Stimulated activated CD4-positive, alpha-beta T cell treated with anti-CD3 and anti-CD28 coated beads, TNF-alpha, amount 100 ng/mL, for 24 hours (primary cell): ENCODE data around the gene EOLA1.
"Not testable (repeated sequence)": the region's sequence is repeated elsewhere in the genome, so short reads cannot be mapped to it uniquely, and the experiment has no call there.

Source experiments
- DNase-seq, 3 experiments: peaks; one replicate each; pipeline ENCODE4 v3.0.0-alpha.2; 2020; ENCODE audit warnings: low read depth in 3 of 3

EOLA1 gene

DNA sequence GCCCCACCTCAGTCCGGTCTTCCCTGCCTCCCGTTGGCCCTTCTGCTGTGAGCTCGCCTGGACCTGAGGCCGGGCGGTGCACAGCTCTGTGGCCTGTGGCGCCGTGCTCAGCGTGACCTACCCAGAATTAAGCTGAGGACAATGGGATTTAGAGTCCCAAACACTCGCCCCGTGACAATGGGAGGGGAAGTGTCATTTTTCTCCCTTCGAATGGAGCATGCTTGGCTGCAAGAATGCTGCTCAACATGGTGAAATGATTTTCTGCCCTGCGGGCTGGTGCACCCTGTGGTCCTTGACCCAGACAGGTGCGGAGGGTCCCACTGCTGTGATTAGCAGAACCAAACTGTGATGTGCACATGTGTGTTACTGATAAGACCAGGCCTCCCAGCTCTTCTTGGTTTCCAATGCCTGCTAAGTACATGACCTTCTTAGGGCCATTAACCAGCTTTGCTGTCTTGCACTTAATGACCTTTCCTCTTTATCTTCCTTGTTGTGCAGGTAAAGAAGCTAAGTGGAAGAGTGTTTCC, 772 bp downstream of the EOLA1 start:
- no peak for DNase-seq

DNA sequence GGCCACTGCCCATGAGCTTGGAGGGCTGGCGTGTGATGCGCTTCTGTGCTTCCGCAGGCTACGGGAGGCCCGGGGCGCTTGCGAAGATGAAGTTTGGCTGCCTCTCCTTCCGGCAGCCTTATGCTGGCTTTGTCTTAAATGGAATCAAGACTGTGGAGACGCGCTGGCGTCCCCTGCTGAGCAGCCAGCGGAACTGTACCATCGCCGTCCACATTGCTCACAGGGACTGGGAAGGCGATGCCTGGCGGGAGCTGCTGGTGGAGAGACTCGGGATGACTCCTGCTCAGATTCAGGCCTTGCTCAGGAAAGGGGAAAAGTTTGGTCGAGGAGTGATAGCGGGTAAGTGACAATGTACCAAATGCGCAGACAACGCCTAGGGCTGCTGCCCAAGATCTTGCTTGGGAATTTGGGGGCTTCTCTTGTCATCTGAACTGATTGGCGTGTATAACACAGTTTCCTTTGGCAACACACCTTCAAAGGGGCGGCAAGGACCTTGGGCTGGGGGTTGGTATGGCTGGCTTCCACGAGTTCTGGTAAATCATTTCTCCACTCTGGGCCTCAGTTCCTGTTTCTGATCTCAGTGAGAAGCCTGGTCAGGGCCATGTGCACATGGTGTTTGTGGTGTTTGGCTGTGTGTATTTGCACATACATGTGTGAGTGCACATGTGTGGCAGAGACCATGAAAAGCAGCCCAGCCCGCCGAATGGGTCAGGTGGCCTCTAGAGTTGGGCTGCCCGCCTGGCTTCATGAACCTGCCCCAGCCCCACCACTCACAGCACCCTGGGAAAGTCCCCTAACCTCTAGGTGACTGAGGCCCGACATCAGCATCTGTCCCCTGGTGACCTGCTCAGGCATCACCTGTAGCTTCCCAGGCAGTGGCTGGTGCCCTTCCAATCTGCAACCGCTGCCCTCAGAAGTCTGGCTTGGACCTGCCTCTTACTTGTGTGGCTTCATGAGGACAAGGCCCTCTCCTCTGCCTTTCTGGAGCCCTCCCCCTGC, 5.0 kb downstream of the EOLA1 start:
- DNase-seq = not testable (repeated sequence)

DNA sequence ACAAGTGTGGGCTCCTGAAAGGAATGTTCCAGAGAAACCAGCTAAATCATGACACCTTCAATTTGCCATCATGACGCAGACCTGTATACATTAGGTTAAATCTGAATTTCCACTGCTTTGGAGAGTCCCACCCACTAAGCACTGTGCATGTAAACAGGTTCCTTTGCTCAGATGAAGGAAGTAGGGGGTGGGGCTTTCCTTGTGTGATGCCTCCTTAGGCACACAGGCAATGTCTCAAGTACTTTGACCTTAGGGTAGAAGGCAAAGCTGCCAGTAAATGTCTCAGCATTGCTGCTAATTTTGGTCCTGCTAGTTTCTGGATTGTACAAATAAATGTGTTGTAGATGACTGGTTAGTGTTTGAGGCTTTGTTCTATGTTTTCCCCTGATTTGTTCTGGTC, 6.2 kb downstream of the EOLA1 start:
- DNase-seq = not testable (repeated sequence)

DNA sequence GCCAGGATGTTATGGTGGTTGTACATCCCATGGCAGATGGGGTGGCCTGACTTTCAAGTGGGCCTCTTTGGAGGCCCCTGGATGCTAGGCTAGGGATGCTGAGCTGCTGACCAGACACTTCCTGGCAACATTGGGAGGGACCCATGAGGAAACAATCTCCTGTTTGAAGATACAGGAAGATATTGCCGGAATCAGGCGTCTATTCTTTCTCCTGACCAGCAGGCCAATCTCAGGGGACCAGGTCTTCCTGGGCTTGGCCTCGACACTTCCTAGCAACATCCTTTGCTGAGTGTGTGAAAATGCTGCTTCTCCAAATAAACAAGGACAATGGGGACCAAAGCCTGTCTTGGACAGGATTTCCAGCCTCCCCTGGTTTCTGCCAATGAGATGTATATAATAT, 7.0 kb downstream of the EOLA1 start:
- DNase-seq = not testable (repeated sequence)

DNA sequence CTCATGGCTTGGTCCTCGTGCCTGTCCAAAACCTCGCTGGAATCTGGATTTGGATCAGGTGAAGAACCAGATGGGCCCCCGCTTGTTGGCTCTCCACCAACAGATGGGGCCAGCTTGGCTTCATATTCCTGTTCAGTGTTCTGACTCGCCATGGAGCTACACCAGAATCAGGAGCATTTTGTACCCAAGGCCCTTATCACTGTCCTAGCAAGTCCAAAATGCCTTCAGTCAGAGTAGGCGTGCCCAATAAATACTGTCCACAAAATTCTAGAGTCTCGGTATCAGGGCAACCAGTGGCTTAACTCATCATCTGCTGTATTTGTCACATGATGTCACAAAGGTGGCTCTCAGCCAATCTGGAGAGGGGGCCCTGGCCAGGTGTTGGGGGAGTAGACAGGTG, 8.9 kb downstream of the EOLA1 start, which contains the start of gene HSFX3:
Gene HSFX3, minus strand, starts transcription at position 224 of the 400 bp plus-strand sequence. Its CDS starts 72 bp downstream, at position 152.
- DNase-seq = not testable (repeated sequence)

DNA sequence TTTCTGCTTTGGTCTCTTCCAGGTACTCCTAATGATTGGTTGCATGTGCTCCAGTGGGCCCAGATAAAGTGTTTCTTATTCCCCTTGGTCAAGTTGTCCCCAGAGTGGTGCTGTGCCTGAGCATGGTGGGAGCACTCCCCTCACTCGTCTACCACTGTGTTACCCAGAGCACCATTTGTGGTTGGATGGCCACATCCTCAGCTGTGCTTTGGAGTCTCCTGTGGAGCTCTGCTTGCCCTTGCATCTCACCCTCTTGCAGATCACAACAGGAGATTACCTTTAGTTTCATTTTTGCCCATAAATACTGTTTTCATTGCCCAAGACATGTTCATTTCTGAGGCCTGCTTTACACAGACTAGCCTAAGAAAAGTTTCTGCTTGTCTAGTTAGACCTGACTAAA, 9.6 kb downstream of the EOLA1 start:
- DNase-seq = not testable (repeated sequence)

DNA sequence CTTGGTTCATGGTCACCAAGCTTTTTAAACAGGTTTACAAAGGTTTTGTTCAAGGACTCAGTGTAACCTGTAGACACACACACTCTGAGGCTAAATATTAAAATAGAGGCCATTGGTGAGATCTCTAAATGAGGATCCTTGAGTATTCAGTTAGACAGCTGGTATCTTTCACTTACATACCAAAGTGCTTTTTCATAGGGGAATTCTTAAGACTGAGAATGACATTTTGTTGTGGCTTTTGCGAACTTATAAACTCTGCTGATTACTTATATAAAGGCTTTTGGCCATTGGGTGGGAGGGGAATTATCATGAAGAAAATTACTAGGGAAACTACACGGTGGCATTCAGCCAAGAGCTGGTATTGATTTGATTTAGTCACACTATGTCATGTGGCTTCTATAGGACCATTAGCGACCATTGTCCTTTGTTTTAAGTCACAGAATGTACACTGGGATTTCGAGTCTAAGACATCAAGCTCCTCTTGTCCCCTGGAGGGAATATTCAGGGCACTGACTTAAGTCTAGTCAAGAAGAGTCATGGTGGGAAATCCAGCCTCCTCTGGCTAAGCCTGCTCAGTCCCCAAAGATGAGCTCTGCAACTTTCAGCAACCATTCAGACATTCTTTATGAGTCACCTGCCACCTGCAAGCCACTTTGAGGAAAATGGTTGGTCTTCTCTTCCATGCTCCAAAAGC, 10.6 kb downstream of the EOLA1 start:
- not testable (repeated sequence) for DNase-seq

DNA sequence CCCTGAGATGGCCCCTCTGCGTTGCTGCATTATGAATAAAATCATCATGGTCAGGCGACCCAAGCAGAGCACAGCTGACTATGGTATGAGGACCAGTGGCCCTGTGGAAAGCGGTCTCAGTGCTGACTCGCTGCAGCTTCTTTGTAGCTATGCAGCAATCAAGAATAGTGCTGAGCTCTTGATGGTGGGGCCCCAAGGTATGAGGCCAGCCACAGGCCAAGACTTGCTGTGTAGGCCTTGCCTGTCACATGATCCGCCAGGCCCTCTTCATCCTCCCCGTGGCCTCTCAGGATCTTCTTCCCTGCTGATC, 11.1 kb downstream of the EOLA1 start:
- not testable (repeated sequence) for DNase-seq

DNA sequence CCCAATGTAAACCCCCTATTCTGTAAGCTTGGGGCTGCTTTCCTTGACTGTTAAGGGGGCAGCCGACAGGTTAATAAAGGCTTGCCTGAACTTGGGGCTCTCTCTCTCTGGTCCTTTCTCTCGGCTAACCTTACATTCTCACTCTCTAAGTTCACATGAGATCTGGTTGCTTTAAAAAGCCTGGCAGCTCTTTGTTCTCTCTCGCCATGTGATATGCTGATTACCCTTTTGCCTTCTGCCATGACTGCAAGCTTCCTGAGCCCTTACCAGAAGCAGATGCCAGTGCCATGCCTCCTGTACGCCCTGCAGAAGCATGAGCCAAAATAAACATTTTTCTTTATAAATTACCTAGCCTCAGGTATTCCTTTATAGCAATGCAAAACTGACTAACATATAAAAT, 14.4 kb downstream of the EOLA1 start:
- DNase-seq = not testable (repeated sequence)

DNA sequence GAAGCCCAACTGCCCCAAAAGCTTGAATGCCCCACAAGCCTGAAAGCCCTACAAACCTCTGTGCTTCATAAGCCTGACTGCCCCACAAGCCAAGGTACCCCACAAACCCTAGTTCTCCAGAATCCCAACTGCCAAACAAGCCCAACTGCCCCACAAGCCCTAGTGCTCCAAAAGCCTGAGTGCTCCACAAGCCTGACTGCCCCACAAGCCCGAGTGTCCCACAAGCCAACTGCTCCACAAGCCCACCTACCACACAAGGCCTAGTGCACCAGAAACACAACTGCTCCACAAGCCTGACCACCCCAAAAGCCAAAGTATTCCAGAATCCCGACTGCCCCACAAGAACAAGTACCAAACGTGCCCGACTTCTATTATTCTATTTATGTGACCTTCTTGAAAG, 22.5 kb downstream of the EOLA1 start:
- DNase-seq = no peak

DNA sequence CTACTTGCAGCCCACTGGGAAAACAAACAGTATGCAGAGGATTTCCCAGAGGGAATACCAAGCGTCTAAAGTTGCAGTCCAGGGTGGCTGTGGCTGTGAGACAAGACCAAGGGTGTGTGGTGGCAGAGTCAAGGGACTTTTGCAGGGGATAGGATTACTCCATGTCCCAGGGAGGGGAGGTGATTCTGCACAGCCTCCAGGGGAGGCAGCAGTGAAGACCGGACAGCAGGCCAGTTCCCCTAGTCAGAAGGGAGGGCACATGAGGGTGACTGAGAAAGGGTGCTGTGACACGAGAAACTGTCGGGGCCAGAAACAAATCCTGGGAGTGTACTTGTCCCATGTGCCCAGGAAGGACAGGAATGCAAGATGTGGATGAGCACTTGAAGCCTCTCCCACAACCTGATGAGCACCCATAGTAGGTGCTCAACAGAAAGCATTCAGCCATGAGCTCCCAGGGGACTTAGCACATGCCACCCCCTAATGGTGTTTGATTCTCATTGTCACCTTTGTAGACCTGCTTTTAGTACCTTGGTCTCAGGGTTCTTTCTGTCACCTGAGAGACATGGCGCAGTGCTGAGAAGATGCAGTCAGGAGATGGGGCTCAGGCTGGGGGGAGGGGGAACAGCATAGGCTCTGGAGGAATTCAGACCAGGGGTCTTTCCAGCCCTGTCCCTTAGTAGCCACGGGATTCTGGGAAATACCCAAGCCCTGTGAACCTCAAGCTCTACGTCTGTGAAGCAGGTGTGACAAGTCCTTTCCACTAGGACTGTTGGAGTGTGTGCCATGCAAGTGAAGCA, 27.0 kb downstream of the EOLA1 start:
- no peak for DNase-seq

DNA sequence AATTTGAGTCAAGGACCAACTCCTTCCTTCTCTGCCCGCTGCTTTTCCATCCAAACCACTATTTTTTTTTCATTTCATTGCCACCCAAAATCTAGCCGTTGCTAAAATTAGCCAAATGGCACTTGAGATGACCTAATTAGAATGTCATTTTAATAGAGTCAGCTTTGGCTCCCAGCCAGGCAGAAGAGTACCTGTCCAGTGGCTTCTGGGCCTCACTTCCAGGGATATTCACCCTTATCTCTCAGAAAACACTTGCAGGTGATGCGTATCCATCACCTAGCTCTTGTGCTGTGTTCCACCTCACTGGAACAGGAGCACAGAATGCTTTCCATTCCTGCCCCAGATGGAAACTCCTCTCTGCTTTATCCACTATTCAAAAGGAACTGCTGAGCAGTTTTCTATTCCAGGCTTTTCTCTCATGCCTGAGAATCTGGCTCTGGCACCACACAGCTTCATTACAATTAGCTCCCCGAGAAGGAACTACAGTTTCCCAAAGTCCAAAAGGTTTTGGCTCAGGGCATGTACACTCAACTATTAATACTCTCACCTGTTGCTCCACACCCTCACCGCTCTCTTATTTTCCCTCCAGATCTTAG, 28.0 kb downstream of the EOLA1 start:
- DNase-seq = no peak

DNA sequence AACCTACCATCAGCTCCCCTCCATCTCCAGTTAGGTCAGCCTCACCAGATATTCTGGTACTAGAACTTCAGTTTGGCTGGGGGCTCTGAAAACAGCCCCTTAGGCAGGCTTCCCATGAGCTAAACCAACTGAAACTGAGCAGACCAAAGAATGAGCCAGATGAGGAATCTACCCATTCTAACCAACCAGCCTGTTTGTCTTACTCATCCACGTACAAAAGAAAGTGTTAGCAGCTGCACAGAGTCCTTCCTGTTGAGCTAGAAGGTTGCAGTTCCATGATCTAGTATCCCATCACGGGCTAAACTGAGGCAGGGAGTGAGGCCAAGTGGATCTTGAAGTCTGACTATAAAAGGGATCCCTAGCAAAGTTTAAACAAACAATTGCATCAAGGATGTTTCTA, 29.0 kb downstream of the EOLA1 start:
- no peak for DNase-seq

DNA sequence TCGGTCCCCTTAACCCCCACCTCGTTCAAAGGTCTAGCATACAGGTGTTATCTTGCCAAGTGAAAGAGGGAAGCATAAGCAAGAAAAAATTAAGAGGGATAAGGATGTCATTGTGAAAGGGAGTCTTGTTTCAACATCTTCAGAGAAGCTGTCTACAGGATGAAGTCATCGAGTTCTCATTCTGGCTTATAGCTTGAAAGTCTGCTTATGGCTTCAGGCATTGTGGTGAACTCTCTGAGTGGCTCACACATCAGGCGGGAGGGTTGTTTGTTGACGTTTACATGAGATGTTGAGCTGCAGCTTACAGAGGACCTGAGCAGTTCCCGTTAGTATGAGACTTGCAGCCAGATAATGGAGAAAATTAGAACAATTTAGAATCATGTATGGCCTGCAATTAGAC, 29.9 kb downstream of the EOLA1 start:
- DNase-seq = no peak

DNA sequence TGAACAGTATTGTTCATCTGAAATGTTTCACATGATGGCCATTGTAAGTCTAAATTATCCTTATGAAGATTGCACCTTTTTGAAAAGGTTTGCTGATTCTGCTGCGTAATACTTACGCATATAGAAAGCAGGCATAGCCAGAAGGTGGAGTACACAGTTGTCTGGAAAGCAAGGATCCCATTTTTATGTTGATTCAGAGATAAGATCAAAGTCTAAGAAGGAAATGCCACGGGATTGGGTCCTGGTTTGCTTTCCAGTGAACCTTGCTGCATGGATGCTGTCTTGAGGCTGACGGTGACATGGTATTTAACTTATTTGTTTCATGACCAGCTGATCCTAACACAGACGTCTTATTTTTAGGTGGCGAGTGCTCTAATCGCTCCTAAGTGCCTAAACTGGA, 31.0 kb downstream of the EOLA1 start:
- no peak for DNase-seq

DNA sequence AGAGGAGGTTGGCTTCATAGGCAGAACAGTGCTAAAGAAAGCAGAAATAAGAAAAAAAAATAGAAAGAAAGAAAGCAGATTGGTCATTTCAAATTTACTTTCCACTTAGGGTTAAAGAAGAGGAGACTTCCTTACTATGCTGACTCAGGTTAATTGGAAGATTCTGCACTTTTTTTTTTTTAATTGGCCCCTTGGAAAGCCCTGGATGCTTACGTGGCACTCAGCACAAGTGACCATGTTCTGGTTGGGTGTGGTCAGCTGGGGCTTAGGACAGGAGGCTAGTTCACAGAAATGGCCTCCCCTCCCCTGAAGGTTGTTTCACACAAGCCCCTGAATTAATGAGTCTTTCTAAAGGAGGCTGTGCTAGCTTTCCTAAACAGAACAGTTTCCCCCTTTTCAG, 31.9 kb downstream of the EOLA1 start:
- DNase-seq = no peak

DNA sequence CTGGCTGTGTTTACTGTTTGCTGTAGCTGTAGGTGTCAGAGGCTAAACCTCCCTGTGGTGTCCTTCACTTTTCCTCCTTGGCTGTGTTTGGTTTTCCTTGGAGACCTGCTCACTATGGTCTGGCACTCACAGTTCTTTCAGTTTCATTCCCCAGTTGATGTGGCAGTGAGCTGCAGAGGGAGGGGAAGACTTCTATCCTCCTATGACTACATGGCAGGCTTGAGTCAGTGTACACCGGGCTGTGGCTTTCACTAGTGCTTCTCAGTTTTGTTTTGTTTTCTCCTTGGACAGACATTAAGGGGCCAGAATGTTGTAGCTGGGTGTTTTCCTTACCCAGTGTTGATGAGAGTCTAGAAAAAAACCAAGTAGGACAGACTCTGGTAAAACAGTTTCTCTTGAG, 32.6 kb downstream of the EOLA1 start:
- DNase-seq = not testable (repeated sequence)

DNA sequence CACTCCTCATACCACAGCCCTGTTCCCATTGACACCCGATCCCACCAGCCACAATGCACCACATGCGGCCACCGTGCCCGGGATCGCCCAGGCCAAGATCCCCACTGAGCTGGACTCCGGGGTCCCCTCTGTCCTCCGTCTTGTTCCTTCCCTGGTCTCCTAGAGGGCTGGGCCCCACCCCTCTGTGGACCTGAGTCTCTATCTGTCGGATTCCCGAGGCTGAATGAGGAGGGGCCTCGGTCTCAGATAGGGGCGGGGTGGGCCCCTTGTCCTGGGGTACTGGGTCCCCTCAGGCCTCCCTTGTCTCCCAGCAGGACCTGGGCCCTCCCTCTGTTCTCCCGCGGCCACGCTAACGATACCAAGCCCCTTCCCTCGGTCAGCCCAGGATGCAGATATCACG, 44.8 kb downstream of the EOLA1 start:
- DNase-seq = not testable (repeated sequence)

DNA sequence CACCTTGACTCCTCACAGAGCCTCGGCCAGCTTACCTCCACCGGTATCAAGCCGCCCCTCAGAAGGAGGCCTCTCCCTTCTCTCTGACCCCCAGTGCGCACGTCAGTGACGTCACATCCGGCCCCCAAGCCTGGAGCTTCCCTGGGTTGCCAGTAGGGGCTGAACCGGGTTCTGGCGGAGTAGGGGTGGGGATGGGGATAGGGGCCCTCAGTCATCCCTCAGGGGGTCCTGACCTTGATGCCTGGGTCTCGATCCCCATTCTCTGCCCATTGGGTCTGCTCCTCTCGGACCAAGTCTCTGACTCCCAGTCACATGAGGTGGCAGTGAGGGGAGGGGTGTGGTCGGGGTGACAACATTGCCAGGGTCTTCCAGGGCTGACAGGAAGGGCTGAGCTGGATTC, 46.5 kb downstream of the EOLA1 start, which contains the start of gene MAGEA9B:
Gene MAGEA9B, minus strand, starts transcription at position 101 of the 400 bp plus-strand sequence. CDS start 4,280 bp downstream, outside the sequence.
- DNase-seq = not testable (repeated sequence)

DNA sequence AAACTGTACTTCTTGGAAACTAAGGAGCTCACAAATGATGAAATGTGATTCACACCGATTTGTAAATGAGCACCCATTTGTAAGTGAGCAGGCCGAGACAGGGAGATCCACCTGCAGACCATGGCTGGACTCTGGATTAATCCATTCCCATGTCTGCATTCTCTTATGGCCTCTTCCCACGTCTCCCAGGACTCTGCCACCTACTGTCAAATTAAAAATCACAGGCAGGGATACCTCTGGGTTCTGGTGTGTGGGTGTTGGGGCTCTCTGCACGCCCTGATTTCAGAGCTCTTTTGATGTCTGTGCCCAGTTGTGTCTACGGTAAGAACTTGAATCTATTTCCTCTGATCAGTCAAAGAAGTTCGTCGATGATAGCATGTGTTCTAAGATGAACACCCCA, 50.2 kb downstream of the EOLA1 start:
- DNase-seq = not testable (repeated sequence)

DNA sequence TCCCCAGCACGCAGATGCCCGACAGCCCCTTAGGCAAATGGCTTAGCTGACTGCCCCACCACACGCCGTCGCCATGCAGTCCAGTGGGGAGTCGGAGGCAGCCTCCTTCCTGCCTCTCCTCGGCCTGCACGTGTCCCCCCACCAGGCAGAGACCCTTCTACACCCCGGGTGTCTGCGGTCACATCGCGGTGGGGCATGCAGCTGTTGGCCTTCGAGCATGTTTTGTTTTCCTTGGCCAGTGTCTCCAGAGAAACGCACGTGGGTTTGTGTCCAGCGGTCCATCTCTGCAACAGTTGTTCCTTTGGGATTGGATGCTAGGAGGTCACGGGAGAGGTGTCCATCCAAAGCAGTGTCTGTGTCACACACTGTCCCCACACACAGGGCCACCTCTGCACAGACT, 54.4 kb downstream of the EOLA1 start, which contains the start of gene HSFX2:
Gene HSFX2, minus strand, starts transcription at position 101 of the 400 bp plus-strand sequence. CDS start 614 bp downstream, outside the sequence.
- DNase-seq = not testable (repeated sequence)
